Gastrocnemius medialis (tissue), 4 donors: Measurements from ENCODE around the gene ANKRD53. TPM values are rescaled to one million over a fixed set of nuclear protein-coding genes. Genes with fewer than 3 reads are reported as not detected.

Source experiments
- ATAC-seq, 2 donors: fragments of 150-250 bp; one replicate each; pipeline ENCODE4 v1.9.1; 2016
- DNase-seq, 2 donors: peaks; one replicate each; pipeline ENCODE4 v3.0.0-alpha.2; 2019
- H3K27ac ChIP-seq, 4 donors: fragments of 200-600 bp; sonication (generic); 1 replicate in 1 of 4; 2 replicates in 3 of 4; pipeline ENCODE4 v1.5.1; 2016 to 2018; ENCODE audit warnings: mild to moderate bottlenecking in 2 of 4, moderate library complexity in 1 of 4
- H3K27me3 ChIP-seq, 3 donors: fragments of 200-600 bp; sonication (generic) in 2 of 3; 1 replicate in 1 of 3; 2 replicates in 2 of 3; pipeline versions ENCODE4 v1.5.1 to v1.6.0; 2016 to 2019; ENCODE audit warnings: mild to moderate bottlenecking in 1 of 3, moderate library complexity in 1 of 3
- H3K36me3 ChIP-seq, 2 donors: fragments of 200-600 bp; sonication (generic) in 1 of 2; one replicate each; pipeline ENCODE4 v1.5.1; 2017 to 2018
- H3K4me1 ChIP-seq, 2 donors: fragments of 200-600 bp; sonication (generic) in 1 of 2; one replicate each; pipeline ENCODE4 v1.5.1; 2016 to 2017; ENCODE audit warnings: mild to moderate bottlenecking in 2 of 2
- H3K4me3 ChIP-seq, 4 donors: fragments of 200-600 bp; sonication (generic) in 3 of 4; 1 replicate in 1 of 4; 2 replicates in 3 of 4; pipeline ENCODE4 v1.5.1; 2016 to 2019; ENCODE audit warnings: mild to moderate bottlenecking in 2 of 4
- H3K9me3 ChIP-seq, 3 donors: fragments of 200-600 bp; sonication (generic) in 2 of 3; 1 replicate in 1 of 3; 2 replicates in 2 of 3; pipeline ENCODE4 v1.5.1; 2016 to 2019
- CTCF ChIP-seq, 5 experiments: fragments of 450-650 bp in 3 of 5; fragments of 200-600 bp in 2 of 5; sonication (generic) in 2 of 5; IDR thresholded peaks in 4 of 5; conservative IDR thresholded peaks in 1 of 5; 1 replicate in 4 of 5; 2 replicates in 1 of 5; pipeline ENCODE4 v1.5.1; 2016 to 2019; ENCODE audit warnings: antibody characterized with exemption in 5 of 5, mild to moderate bottlenecking in 3 of 5, moderate library complexity in 3 of 5
- POLR2A ChIP-seq, 2 donors: fragments of 450-650 bp; IDR thresholded peaks; one replicate each; pipeline ENCODE4 v1.6.1; 2017; ENCODE audit warnings: antibody characterized with exemption in 2 of 2, mild to moderate bottlenecking in 2 of 2, moderate library complexity in 2 of 2
- in situ Hi-C, 4 donors: fragments of 200-750 bp; cut with MboI; loops; one replicate each; pipeline versions ENCODE4 v1.15.0 to v1.8.0; 2017; ENCODE audit warnings: low sequenced_read_pairs in 4 of 4
- intact Hi-C: fragments of 100-400 bp; cut with DNase I; formaldehyde crosslinking; loops from one replicate; pipeline ENCODE4 v1.15.1; 2023; ENCODE audit warnings: low total_unique reads
- total RNA-seq, 4 donors: library from RNA; depleted of rRNA; stranded (reverse); fragments of >200 nt; gene quantifications; one replicate each; pipeline versions ENCODE4 v1.1.0 to v1.2.3, GENCODE V29; 2016

Gene ANKRD53
- total RNA-seq, 4 donors from 2014 or later, result 0.44 to 2.0 TPM; not detected in 2

GRCh38 chr2:70967189-70967588 lies 11.2 kb upstream of the ANKRD53 start:
- H3K4me3 ChIP-seq, result no peak overlapping the region
- in situ Hi-C loops (no loop called here), intact Hi-C loops (no loop called here)
- no peak overlapping the region for H3K27ac ChIP-seq
- no peak for TF ChIP-seq POLR2A (IDR thresholded peaks at IDR 0.05)
- TF ChIP-seq CTCF (IDR thresholded peaks at IDR 0.05 in 4 of 5, conservative IDR thresholded peaks at IDR 0.05 in 1 of 5), result no peak
- no peaks in the 10 kb centered on the region for H3K36me3 ChIP-seq
- peaks cover 0 to 3% of the 10 kb centered on the region in 2 donors for H3K4me1 ChIP-seq
- ATAC-seq, result no peak
- DNase-seq, result no peak
- peaks cover 19 to 23% (median 20%) of the 10 kb centered on the region in 3 donors for H3K27me3 ChIP-seq
- no peaks in the 10 kb centered on the region for H3K9me3 ChIP-seq

GRCh38 chr2:70974592-70974991 lies 3.8 kb upstream of the ANKRD53 start:
- in situ Hi-C loops (no loop called here), intact Hi-C loops (no loop called here)
- Histone ChIP-seq H3K9me3 (no peaks in the 10 kb centered on the region), H3K27me3 (peaks cover 0 to 12% (median 0%) of the 10 kb centered on the region in 3 donors), H3K36me3 (no peaks in the 10 kb centered on the region), H3K4me3 (no peak overlapping the region), H3K27ac (no peak overlapping the region), H3K4me1 (peaks cover 4 to 11% of the 10 kb centered on the region in 2 donors)
- ATAC-seq, result no peak
- DNase-seq, result no peak
- TF ChIP-seq CTCF (IDR thresholded peaks at IDR 0.05 in 4 of 5, conservative IDR thresholded peaks at IDR 0.05 in 1 of 5), result no peak
- no peak for TF ChIP-seq POLR2A (IDR thresholded peaks at IDR 0.05)

DNA sequence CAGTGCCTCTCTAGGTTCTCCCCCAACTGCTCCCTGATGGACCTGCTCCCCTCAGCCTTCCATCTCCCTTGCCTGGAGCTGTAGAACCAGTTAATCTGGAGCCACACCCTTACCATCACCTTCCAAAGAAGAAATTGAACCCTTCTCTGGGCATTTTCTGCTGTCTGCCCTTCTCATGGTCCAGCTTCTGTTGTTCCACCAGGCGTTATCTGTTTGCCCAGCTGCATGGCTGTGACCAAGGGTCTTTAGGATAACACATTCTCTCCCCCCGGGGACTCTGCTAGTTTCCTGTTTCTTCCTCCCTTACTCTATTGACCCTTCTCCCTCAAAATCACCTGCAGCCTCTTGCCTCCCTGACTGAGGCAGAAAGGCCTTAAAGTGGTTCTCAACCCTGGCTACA lies 3.2 kb upstream of the ANKRD53 start:
- no peak for ATAC-seq
- intact Hi-C loops, result no loop called here
- in situ Hi-C loops, result no loop called here
- Histone ChIP-seq H3K4me3 (no peak overlapping the region), H3K27ac (no peak overlapping the region), H3K27me3 (peaks cover 0 to 10% (median 0%) of the 10 kb centered on the region in 3 donors), H3K36me3 (no peaks in the 10 kb centered on the region), H3K4me1 (peaks cover 4 to 11% of the 10 kb centered on the region in 2 donors), H3K9me3 (no peaks in the 10 kb centered on the region)
- DNase-seq, result no peak
- TF ChIP-seq POLR2A (IDR thresholded peaks at IDR 0.05) (no peak), CTCF (IDR thresholded peaks at IDR 0.05 in 4 of 5, conservative IDR thresholded peaks at IDR 0.05 in 1 of 5) (no peak)

DNA sequence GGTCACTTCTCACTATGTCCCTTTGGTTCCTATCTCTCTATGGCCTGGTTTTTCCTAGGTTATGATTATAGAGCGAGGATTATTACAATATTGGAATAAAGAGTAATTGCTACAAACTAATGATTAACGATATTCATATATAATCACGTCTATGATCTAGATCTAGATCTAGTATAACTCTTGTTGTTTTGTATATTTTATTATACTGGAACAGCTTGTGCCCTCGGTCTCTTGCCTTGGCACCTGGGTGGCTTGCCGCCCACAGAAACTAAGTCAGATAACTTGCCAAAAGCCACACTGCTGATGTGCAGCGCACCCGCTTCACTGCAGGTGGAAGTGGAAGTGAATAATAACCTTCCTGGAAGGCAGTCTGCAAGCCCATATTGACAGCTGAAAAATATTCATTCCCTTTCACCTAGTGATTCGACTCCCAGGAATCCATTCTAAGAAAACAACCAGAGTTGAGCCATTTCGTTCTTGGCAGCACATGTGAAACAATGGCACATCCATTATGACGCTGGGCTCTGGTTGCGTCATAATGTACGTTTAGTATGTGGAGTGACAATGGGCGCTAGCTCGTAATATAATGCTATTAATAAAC lies 725 bp upstream of the ANKRD53 start:
- Histone ChIP-seq H3K4me1 (peaks cover 4 to 11% of the 10 kb centered on the region in 2 donors), H3K36me3 (no peaks in the 10 kb centered on the region), H3K27me3 (peaks cover 0 to 6% (median 0%) of the 10 kb centered on the region in 3 donors), H3K9me3 (no peaks in the 10 kb centered on the region), H3K27ac (peak overlapping the region; percentile 64 to 81 (median 68)), H3K4me3 (peak overlapping the region; percentile 53 to 73 (median 66))
- intact Hi-C loops, result loop anchor here (1.0 to 2.0 kb wide), 2 partner anchors 29 to 115 kb away; no protein-coding TSS in a partner anchor
- in situ Hi-C loops, result no loop called here
- TF ChIP-seq CTCF (IDR thresholded peaks at IDR 0.05 in 4 of 5, conservative IDR thresholded peaks at IDR 0.05 in 1 of 5) (no peak), POLR2A (IDR thresholded peaks at IDR 0.05) (no peak)
- peak; percentile 42 to 51 for ATAC-seq
- DNase-seq, result peak in 1 of 2 donors; percentile 34

DNA sequence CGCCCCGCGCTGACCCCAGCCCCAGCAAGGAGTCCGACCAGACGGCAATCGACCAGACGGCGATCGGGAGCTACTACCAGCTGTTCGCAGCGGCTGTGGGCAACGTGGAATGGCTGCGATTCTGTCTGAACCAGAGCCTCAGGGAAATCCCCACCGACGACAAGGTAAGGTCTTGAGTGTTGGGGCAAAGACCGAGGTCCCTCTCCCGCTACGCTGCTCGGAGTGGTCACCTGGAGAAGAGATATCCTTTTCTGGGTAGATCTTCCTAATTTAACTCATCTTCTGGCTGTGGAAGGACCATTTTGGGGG lies 704 bp downstream of the ANKRD53 start:
- ATAC-seq, result no peak
- in situ Hi-C loops, result no loop called here

More for the DNA sequence above, 704 bp downstream of the ANKRD53 start:
- intact Hi-C loops, result no loop called here
- Histone ChIP-seq H3K27me3 (peaks cover 0 to 6% (median 0%) of the 10 kb centered on the region in 3 donors), H3K9me3 (no peaks in the 10 kb centered on the region), H3K4me1 (peaks cover 4 to 11% of the 10 kb centered on the region in 2 donors), H3K36me3 (no peaks in the 10 kb centered on the region), H3K4me3 (peak overlapping the region; percentile 53 to 73 (median 66)), H3K27ac (peak overlapping the region; percentile 55 to 81 (median 64))
- DNase-seq, result no peak
- no peak for TF ChIP-seq POLR2A (IDR thresholded peaks at IDR 0.05)
- no peak for TF ChIP-seq CTCF (IDR thresholded peaks at IDR 0.05 in 4 of 5, conservative IDR thresholded peaks at IDR 0.05 in 1 of 5)
